Lower leg skin (tissue), 3 donors: ENCODE results near the gene PRR33.

ENCODE experiments used
- CTCF ChIP-seq, 3 donors: fragments of 450-650 bp; IDR thresholded peaks; one replicate each; pipeline ENCODE4 v1.5.1; 2016; ENCODE audit warnings: antibody characterized with exemption in 3 of 3, mild to moderate bottlenecking in 3 of 3, moderate library complexity in 2 of 3
- POLR2A ChIP-seq, 2 donors: fragments of 450-650 bp; IDR thresholded peaks; one replicate each; pipeline ENCODE4 v1.6.1; 2016 to 2017; ENCODE audit warnings: antibody characterized with exemption in 2 of 2, mild to moderate bottlenecking in 1 of 2, moderate library complexity in 1 of 2

GRCh38 chr11:1868056-1868635 is 23.5 kb downstream of the PRR33 start:
- TF ChIP-seq CTCF (IDR thresholded peaks at IDR 0.05) (no peak), POLR2A (IDR thresholded peaks at IDR 0.05) (no peak)
